Stimulated activated CD4-positive, alpha-beta T cell treated with anti-CD3 and anti-CD28 coated beads, TNF-alpha, amount 100 ng/mL, for 1 hour (primary cell): Measurements from ENCODE around the gene ARID5B.
"Not testable (repeated sequence)": the region's sequence is repeated elsewhere in the genome, so short reads cannot be mapped to it uniquely, and the experiment has no call there.

Experiments used
- DNase-seq, 3 donors: peaks; one replicate each; pipeline ENCODE4 v3.0.0-alpha.2; 2020; ENCODE audit warnings: low read depth in 3 of 3, low spot score in 1 of 3

The ARID5B gene

GRCh38 chr10:62025901-62026879 is 124.7 kb downstream of the ARID5B start:
- no peak for DNase-seq

- no peak for DNase-seq
Observed at GRCh38 chr10:62027841-62028501, 126.5 kb downstream of the ARID5B start.

GRCh38 chr10:62028502-62028842 is 127.0 kb downstream of the ARID5B start:
- not testable (repeated sequence) for DNase-seq

GRCh38 chr10:62029401-62029800 is 127.9 kb downstream of the ARID5B start:
- DNase-seq = no peak

- DNase-seq = no peak
Observed at GRCh38 chr10:62031507-62031906, 130.0 kb downstream of the ARID5B start.

GRCh38 chr10:62033125-62033524 is 131.6 kb downstream of the ARID5B start:
- DNase-seq = no peak

- DNase-seq = no peak
Observed at GRCh38 chr10:62034096-62034640, 132.7 kb downstream of the ARID5B start.

- DNase-seq = no peak
Observed at GRCh38 chr10:62036186-62037081, 134.9 kb downstream of the ARID5B start.

- DNase-seq = no peak
Observed at GRCh38 chr10:62037166-62037831, 135.8 kb downstream of the ARID5B start.

GRCh38 chr10:62037890-62038608 is 136.6 kb downstream of the ARID5B start:
- no peak for DNase-seq

- peak; percentile 49 to 58 (median 56) for DNase-seq
Observed at GRCh38 chr10:62038609-62039190, 137.2 kb downstream of the ARID5B start.

- no peak for DNase-seq
Observed at GRCh38 chr10:62039954-62040353, 138.5 kb downstream of the ARID5B start.

- DNase-seq = no peak
Observed at GRCh38 chr10:62040881-62041280, 139.4 kb downstream of the ARID5B start.

GRCh38 chr10:62043421-62044021 is 142.0 kb downstream of the ARID5B start:
- no peak for DNase-seq

- no peak for DNase-seq
Observed at GRCh38 chr10:62044566-62044965, 143.1 kb downstream of the ARID5B start.

GRCh38 chr10:62045765-62046521 is 144.4 kb downstream of the ARID5B start:
- DNase-seq = no peak

GRCh38 chr10:62046522-62047227 is 145.2 kb downstream of the ARID5B start:
- DNase-seq = no peak
